GM19351 (cell line): ENCODE results near the gene ZFR.

ENCODE experiments used
- ATAC-seq: cut with Tn5 transposase; IDR thresholded peaks from one replicate; pipeline ENCODE4 v1.9.1; 2021; ENCODE audit warnings: mild to moderate bottlenecking, moderate library complexity; ENCODE audit not compliant: unreplicated experiment

The ZFR gene

GRCh38 chr5:32444431-32445286, at the start of gene ZFR:
TSS of gene ZFR (minus strand) at chr5:32444740. CDS start at chr5:32444658, 82 bp downstream.
- peak; percentile 76 for ATAC-seq

- no peak for ATAC-seq
These were observed 46.5 kb upstream of the ZFR start for GRCh38 chr5:32490972-32491557.

GRCh38 chr5:32489791-32490562, 45.4 kb upstream of the ZFR start:
- peak; percentile 70 for ATAC-seq

GRCh38 chr5:32487424-32487823, 42.9 kb upstream of the ZFR start:
- no peak for ATAC-seq

- no peak for ATAC-seq
These were observed 42.5 kb upstream of the ZFR start for GRCh38 chr5:32487008-32487407.

- ATAC-seq: no peak
These were observed 37.7 kb upstream of the ZFR start for GRCh38 chr5:32482193-32482592.

- ATAC-seq: no peak
These were observed 34.6 kb upstream of the ZFR start for GRCh38 chr5:32479096-32479495.

GRCh38 chr5:32476891-32477290, 32.4 kb upstream of the ZFR start:
- ATAC-seq: no peak

- no peak for ATAC-seq
These were observed 31.0 kb upstream of the ZFR start for GRCh38 chr5:32475334-32476097.

- no peak for ATAC-seq
These were observed 29.8 kb upstream of the ZFR start for GRCh38 chr5:32474209-32474854.

- ATAC-seq: no peak
These were observed 28.5 kb upstream of the ZFR start for GRCh38 chr5:32473072-32473471.

- no peak for ATAC-seq
These were observed 27.2 kb upstream of the ZFR start for GRCh38 chr5:32471784-32472183.

GRCh38 chr5:32465076-32465475, 20.5 kb upstream of the ZFR start:
- ATAC-seq: no peak

GRCh38 chr5:32462618-32463017, 18.1 kb upstream of the ZFR start:
- no peak for ATAC-seq

GRCh38 chr5:32461441-32462120, 17.0 kb upstream of the ZFR start:
- ATAC-seq: no peak

GRCh38 chr5:32460702-32461101, 16.2 kb upstream of the ZFR start:
- ATAC-seq: no peak

GRCh38 chr5:32458880-32459495, 14.4 kb upstream of the ZFR start:
- no peak for ATAC-seq

- no peak for ATAC-seq
These were observed 10.8 kb upstream of the ZFR start for GRCh38 chr5:32455311-32455710.

GRCh38 chr5:32454821-32455220, 10.3 kb upstream of the ZFR start:
- no peak for ATAC-seq
